NCI-H2227 (cell line): ENCODE measurements around the gene SLC37A3.
"Not testable (repeated sequence)": the region's sequence is repeated elsewhere in the genome, so short reads cannot be mapped to it uniquely, and the experiment has no call there.

Source experiments
- DNase-seq: peaks from one replicate; lab custom pipeline; 2025; ENCODE audit not compliant: unreplicated experiment; lab: John Stamatoyannopoulos, UW

SLC37A3 gene

GRCh38 chr7:140397784-140398750 lies at the start of gene SLC37A3:
TSS of gene SLC37A3 (minus strand) at chr7:140398530. CDS start at chr7:140382526, 16,004 bp downstream.
- DNase-seq = peak; percentile 94

GRCh38 chr7:140447841-140448240 lies 49.5 kb upstream of the SLC37A3 start:
- DNase-seq = no peak

- DNase-seq = no peak
Observed at GRCh38 chr7:140446467-140446866, 48.1 kb upstream of the SLC37A3 start.

- no peak for DNase-seq
Observed at GRCh38 chr7:140441519-140441918, 43.2 kb upstream of the SLC37A3 start.

- DNase-seq = no peak
Observed at GRCh38 chr7:140440593-140440992, 42.3 kb upstream of the SLC37A3 start.

GRCh38 chr7:140439359-140439758 lies 41.0 kb upstream of the SLC37A3 start:
- DNase-seq = no peak

GRCh38 chr7:140435252-140435895 lies 37.0 kb upstream of the SLC37A3 start:
- no peak for DNase-seq

- no peak for DNase-seq
Observed at GRCh38 chr7:140433396-140433795, 35.1 kb upstream of the SLC37A3 start.

GRCh38 chr7:140426130-140426529 lies 27.8 kb upstream of the SLC37A3 start:
- DNase-seq = no peak

GRCh38 chr7:140425718-140426117 lies 27.4 kb upstream of the SLC37A3 start:
- no peak for DNase-seq

- no peak for DNase-seq
Observed at GRCh38 chr7:140423501-140423900, 25.2 kb upstream of the SLC37A3 start.

GRCh38 chr7:140421521-140421920 lies 23.2 kb upstream of the SLC37A3 start:
- no peak for DNase-seq

GRCh38 chr7:140418653-140419052 lies 20.3 kb upstream of the SLC37A3 start:
- DNase-seq = no peak

GRCh38 chr7:140418156-140418472 lies 19.8 kb upstream of the SLC37A3 start:
- DNase-seq = not testable (repeated sequence)

GRCh38 chr7:140417456-140418155 lies 19.3 kb upstream of the SLC37A3 start:
- DNase-seq = no peak

- DNase-seq = no peak
Observed at GRCh38 chr7:140416560-140416959, 18.2 kb upstream of the SLC37A3 start.

- not testable (repeated sequence) for DNase-seq
Observed at GRCh38 chr7:140415816-140416215, 17.5 kb upstream of the SLC37A3 start.

- no peak for DNase-seq
Observed at GRCh38 chr7:140415361-140415760, 17.0 kb upstream of the SLC37A3 start.

GRCh38 chr7:140404565-140405065 lies 6.3 kb upstream of the SLC37A3 start:
- no peak for DNase-seq

- DNase-seq = no peak
Observed at GRCh38 chr7:140403878-140404564, 5.7 kb upstream of the SLC37A3 start, which contains the start of gene RAB19. TSS of gene RAB19 (plus strand) at chr7:140404058. CDS start at chr7:140407647, 3,589 bp downstream.
